NCI-H2196 (cell line): ENCODE measurements around the gene RNASE12.
"Not testable (repeated sequence)": the region's sequence is repeated elsewhere in the genome, so short reads cannot be mapped to it uniquely, and the experiment has no call there.

ENCODE experiments used
- DNase-seq: peaks from one replicate; lab custom pipeline; 2025; ENCODE audit not compliant: unreplicated experiment; lab: John Stamatoyannopoulos, UW

RNASE12 gene

DNA sequence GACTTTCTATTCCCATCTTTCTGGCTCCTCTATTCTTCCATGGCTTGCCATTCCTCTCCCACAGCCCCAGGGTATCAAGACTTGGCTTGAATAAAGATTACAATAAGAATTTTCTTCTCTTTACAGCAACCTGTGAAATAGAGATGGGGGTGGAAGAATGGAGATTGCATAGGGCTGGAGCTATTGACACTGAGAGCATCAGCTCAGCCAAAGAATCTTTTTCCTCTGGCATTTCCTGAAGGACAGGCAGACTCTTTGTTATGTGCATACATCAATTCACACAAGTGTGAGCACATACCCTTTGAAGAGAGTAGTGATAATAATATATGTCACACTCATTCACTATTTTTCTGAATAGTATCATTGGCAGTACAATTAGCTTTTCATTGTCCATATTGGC is 8.0 kb downstream of the RNASE12 start:
- DNase-seq = no peak

DNA sequence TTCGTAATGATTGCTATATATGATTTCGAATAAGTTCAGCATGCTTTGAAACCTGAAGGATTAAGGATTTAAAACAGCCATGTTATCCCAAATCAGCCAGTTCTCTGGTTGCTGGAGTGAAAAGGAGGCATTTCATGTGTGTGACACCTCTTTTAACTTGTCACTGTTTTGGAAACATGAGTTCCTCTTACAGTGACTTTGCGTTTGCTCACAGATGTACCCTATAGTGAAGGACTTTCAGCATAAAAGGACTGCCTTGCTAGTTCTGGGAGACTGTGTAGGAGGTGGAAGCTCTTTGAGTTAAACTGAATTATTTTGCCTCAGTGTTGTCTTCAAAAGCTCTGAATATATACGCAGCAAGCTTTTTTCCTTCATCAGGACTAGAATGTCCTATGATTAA is 10.9 kb downstream of the RNASE12 start:
- no peak for DNase-seq

DNA sequence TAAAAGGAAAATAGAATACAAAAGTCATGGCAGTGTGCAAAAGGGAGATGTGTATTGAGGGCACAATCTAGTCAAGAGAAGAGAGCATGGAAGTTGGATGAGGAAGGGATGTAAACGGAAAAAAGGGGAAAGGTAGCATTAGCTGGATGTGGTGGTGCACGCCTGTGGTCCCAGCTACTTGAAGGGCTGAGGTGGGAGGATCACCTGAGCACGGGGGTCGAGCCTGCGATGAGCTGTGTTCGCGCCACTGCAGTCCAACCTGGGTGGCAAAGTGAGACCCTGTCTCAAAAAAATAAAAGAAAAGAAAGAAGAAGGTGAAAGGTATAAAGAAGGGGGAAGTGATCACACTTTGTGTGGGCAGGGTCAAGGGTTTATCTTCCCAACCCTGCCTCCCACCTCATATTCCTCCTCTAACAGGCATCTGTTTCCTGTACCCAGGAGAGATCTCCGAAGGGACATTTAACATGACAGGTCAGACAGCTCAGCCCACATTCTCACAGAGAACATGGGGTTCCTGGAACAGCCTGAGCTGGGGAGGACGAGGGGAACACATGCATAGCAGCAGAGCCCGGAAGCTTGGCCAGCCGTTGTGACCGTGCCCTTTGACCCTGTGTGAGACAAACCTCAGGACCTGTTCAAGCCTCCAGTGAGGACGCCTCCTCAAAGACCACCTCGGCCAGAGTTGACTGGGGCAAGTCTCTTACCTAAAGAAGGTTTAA is 12.2 kb downstream of the RNASE12 start:
- no peak for DNase-seq

DNA sequence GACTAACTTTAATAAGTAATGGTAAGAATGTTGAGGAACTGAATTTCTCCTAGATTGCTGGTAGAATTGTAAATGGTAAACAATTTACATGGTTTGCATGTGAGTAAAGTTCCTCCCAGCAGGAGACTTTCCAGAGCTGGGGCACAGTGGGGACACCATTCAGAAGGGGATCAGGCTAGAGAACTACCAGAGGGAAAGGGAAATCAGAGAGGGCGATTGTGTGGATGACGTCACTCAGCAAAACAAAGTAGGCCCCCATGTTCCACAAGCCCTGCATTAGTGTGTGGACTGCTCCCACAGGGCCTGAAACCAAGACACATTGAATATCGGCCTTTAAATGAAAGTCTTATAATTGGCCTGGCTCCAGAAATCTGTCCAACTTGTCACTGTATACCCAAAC is 12.9 kb downstream of the RNASE12 start:
- no peak for DNase-seq

DNA sequence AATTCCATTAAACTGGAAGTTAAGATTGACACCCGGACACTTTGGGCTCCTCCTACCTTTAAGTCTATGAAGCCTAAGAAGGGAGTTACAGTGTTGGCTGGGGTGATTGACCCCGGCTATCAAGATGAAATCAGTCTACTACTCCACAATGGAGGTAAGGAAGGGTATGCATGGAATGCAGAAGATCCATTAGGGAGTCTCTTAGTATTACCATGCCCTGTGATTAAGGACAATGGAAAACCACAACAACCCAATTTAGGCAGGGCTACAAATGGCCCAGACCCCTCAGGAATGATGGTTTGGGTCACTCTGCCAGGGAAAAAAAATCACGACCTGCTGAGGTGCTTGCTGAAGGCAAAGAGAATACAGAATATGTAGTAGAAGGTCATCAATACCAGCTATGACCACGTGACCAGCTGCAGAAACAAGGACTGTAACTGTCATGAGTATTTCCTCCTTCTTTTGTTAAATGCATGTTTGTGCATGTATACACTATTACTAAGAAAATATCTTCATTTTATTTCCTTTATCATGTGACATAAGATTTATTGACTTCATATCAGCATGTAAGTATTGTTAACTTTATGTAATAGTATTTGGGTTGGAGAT is 18.7 kb downstream of the RNASE12 start:
- not testable (repeated sequence) for DNase-seq

DNA sequence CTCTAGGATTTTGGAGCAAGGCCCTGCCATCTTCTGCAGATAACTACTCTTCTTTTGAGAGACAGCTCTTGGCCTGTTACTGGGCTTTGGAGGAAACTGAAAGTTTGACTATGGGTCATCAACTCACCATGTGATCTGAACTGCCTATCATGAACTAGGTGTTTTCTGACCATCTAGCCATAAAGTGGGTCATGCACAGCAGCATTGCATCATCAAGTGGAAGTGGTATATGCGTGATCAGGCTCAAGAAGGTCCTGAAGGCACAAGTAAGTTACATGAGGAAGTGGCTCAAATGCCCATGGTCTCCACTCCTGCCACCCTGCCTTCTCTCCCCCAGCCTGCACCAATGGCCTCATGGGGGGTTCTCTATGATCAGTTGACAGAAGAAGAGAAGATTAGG is 20.5 kb downstream of the RNASE12 start:
- DNase-seq = not testable (repeated sequence)

DNA sequence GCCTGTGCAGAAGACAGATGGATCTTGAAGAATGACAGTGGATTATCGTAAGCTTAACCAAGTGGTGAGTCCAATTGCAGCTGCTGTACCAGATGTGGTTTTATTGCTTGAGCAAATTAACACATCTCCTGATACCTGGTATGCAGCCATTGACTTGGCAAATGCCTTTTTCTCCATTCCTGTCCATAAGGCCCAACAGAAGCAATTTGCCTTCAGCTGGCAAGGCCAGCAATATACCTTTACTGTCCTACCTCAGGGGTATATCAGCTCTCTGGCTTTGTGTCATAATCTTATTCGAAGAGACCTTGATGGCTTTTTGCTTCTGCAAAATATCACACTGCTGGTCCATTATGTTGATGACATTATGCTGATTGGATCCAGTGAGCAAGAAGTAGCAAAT is 21.3 kb downstream of the RNASE12 start:
- not testable (repeated sequence) for DNase-seq

DNA sequence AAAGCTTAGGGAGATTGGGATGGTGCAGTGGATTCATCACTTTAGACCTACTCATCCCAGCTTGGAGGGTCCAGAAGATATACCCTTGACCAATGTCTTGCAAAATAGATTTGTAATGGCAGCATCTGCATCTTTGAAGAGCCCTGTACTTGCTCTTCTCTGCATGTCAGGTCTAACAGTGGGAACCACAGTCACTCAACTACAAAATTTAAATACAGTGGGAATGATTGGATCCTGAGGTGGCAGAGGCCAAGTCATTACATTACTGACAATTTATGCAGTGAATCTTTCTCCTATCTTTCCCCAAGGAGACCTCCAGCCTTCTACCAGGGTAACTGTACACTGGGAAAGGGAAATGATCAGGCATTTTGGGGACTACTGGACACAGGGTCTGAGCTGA is 22.1 kb downstream of the RNASE12 start:
- DNase-seq = no peak

DNA sequence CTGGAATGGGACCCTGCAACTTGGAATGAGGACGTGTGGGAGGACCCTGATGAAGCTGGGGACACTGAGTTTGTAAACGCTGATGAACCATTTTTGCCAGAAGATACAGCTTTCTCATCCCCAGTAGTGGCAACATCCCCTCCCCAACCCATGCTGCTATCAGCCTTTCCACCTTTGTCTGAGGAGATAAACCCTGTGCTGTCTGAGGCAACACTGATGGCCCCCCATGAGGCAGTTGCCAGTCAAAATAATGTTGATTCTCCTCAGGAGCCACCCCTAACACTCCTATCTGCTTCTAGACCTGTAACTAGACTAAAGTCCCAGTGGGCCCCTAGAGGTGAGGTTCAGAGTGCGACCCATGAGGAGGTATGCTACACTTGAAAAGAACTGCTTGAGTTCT is 22.8 kb downstream of the RNASE12 start:
- DNase-seq = no peak

DNA sequence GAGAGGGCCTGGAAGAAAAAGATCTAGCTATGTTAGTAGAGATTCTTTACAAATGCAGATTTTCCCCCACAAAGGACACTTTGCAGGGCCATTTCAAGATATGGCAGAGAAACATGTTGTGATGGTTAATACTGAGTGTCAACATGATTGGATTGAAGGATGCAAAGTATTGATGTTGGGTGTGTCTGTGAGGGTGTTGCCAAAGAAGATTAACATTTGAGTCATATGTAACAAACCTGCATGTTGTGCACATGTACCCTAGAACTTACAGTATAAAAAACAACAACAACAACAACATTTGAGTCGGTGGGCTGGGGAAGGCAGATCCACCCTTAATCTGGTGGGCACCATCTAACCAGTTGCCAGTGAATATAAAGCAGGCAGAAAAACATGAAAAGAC is 24.0 kb downstream of the RNASE12 start:
- DNase-seq = not testable (repeated sequence)

DNA sequence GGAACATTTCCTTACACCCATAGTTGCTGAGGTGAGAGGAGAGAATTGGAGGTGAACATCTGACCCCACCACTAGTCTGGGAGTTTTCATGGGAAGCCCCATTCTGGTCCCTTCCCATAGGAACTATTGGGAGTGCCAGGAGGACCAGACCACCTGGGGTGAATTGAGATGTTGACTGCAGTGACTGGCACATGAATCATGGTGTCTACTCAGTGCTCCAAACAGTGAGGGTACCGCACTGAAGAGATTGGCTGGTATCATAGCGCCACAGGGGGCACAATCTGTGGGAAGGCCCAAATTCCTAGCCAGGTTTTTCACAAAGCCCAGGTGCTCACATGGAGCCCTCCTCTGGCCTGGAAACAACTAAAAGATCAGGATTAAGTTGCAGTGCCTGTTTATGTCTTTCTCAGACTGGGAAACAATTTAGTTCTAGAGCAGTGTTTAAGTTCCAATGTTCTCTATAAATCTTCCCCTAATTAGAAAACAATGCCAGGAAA is 26.6 kb downstream of the RNASE12 start:
- no peak for DNase-seq

DNA sequence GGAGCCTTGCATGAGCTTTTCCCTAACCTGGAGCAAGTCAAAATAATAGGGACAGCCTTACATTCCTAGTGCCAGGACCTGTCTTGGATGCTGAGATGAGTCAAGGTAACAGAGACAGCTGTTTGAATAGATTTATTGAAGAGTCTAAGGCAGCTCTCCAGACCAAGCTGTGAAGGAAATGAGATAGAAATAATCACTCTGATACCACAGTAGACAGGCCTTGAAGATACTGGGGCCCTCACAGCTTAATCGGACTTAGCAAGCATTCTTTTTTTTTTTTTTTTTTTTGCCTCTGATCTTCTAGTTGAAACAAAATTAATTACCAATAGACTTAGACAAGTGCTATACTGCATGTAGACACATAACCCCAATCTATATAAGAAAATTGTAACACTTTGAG is 27.2 kb downstream of the RNASE12 start:
- no peak for DNase-seq

DNA sequence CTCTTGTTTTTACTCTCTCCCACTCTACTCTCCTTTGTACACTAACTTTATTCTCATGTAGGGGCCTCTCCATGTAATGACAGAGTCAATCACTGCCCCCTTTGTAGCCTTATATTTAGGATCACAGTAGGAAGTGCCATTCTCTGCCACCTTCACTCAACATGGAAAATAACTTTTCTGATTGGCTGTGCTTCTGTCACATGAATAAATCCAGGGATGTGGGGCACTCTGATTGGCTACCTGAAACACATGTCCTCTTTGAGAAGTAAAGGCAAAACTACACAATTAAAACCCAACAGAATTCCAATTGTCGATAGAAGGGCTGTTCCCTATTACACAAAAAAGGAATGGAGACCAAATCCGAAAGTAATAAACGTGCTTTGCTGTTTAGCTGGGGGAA is 30.2 kb downstream of the RNASE12 start, which contains the start of gene RNASE9:
RNASE9 (minus strand) TSS at position 87 of the 400 bp plus-strand sequence.
- no peak for DNase-seq

DNA sequence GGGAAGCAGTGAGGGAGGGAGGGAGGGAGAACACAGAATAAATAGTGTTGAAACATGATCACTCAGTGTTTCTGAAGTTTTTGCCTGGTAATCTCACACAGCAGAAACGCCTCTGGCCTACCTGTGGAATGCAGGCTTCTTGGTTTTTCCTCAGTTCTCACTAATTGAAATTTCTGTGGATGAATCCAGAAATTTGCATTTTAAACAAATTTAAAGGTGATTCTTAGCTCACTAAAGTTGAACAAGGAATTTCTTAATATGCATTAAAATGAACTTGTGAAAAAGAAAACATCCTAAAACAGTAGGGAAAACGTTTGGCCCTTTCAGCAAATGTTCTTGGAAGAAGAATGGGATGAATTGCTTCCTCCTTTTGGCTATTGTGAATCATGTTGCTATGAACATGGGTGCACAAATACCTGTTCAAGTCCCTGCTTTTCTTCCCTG is 31.7 kb downstream of the RNASE12 start:
- no peak for DNase-seq

DNA sequence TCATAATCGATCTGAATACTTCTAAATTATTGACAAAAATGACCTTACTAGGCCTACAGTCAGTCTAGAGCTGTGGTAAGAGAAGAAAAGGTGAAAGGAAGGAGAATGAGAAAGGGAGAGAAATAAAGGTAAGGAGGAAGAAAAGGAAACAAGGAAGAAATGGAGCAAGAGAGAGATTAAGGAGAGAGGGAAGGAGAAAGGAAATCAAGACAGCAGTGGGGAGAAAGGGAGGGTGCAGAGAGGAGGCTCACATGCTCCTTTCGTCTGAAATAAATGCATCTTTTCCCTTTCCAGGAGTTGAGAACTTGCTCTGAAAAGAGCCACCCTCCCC is 34.0 kb downstream of the RNASE12 start:
- no peak for DNase-seq

DNA sequence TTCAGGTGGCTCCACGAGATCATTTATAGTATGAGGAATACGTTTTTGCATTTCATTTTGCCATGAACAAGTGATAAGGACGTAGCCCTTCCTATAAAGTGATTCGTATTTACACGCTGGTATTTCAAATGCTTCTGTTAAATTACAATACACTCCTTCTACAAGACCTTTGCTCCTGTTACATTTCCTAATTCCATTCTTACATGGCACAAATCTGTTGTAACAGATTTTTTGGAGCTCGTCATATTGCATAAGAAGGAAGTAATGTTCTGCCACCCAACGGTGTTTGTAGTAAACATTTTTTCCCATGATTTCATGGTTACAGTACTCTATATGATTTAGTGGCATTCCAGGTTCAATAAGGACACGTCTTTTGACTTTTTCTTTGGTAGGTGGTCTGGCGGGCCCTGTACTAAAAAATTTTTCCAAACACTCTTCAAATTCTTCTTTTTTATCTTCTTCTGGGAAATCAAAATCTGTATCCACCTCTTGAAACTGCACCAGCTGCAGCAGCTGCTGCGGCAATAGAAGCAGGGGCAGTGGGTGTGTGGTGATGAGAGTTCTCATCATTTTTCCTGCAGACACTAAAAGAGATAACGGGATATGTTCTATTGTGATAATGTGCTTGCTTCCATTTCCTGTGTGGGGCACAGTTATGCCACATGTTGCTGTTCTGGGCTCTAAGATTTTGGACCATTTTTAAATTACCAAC is 34.5 kb downstream of the RNASE12 start:
- DNase-seq = no peak

DNA sequence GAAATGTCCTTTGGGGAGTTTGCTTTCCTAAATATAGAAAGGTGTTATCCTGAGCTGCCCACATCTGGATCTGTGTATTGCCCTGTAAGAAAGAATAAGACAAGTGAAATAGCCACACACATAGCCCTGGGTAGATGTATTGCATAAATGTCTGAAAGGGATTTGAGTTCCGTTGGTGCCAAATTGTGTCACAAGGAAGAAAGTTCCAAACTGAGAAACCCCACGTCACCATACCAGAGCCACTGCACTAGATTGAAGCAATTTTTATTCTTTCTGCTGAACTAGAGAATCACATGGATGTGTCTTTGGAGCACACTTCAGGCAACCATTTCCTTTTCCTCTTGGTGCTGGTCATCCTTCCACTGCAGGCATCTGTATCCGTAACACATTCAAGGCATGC is 35.3 kb downstream of the RNASE12 start:
- DNase-seq = no peak

DNA sequence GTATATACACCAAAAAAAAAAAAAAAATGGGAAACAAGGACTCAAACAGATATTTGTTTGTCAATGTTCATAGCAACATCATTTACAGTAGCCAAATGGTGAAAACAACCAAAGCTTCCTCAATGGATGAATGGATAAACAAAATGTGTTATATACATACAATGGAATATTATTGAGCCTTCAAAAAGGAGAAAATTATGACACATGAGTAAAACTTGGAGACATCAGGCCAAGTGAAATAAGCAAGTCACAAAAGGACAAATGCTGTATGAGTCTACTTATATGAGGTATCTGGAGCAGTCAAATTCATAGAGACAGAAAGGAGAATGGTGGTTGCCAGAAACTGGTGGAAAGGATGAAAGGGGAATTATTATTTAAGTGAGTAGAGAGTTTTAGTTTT is 38.2 kb downstream of the RNASE12 start:
- DNase-seq = no peak

DNA sequence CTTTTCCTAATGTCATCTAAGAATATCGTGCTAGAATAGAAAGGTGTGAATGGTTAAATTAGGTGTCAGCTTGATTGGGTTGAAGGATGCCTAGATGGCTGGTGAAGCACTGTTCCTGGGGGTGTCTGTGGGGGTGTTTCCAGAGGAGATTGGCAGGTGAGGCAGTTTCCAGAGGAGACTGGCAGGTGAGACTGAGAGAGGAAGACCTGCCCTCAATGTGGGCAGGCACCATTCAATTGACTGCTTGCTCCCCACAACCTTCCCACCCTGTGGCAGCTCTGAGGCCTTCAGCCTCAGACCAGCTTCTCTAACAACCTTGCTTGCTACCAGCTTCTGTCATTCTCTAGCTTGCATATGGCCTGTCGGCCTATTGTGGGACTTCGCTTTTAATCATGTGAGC is 39.6 kb downstream of the RNASE12 start:
- DNase-seq = no peak

DNA sequence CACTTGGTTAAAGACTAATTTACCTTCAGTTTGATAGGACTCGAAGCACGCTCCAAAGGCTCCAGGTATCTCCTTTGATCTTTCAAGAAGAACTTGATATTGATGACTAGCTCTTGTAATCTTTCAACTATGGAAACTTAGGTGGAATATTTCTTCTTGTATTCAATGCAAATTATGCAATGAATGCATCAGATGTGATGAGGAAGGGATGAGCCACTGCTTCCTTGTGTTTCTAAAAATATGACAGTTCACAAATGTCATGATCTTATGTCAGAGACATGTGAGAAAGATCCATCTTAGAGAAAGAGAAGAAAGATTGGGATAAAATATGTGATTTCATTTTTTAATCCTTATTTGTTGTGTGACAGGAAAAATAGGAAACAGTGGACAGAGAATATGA is 40.2 kb downstream of the RNASE12 start:
- DNase-seq = no peak

DNA sequence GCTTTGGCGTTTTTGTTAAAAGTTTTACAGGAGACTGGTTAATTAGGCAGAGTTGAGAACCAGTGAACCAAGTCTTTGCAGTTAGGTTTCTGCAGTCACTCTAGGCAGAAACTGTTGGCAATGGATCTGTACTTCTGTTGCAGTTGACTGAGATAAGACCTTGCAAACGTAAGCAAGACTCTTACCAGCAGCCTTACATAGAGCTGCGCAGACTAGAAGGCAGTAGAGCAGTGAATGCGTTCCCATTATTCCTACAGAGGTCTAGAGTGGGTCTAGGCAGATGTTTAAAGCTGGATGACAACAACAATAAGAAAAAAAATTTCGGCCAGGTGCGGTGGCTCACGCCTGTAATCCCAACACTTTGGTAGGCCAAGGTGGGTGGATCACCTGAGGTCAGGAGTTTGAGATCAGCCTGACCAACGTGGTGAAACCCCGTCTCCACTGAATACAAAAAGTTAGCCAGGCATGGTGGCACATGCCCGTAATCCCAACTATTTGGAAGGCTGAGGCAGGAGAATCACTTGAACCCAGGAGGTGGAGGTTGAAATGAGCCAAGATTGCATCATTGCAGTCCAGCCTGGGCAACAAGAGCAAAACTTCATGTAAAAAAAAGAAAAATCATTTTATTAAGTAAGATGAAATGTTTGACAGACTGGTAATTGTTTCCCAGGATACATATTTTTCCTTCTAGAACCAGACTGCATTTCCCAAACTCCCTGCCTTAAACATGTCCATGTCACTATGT is 42.6 kb downstream of the RNASE12 start:
- no peak for DNase-seq
